ENCODE results near the gene PTPRM. TPM values are rescaled to one million over a fixed set of nuclear protein-coding genes. Genes with fewer than 3 reads are reported as not detected.

Gene PTPRM
- total and polyA plus RNA-seq, 2 of the 4 experiments (the other 2 are of a cell fraction) = 28.3 to 51.2 TPM

GRCh38 chr18:7696780-7697179 lies 129.7 kb downstream of the PTPRM start:
- Histone ChIP-seq H3K14ac (replicated peaks; ENCODE audit: low read depth, low read length) (no peak overlapping the region), H4K91ac (ENCODE audit: insufficient read depth, low read depth, low read length) (no peak overlapping the region), H2BK15ac (ENCODE audit: low read depth, low read length) (no peak overlapping the region), H2AK9ac (replicated peaks; ENCODE audit: low read depth, low read length, poor library complexity) (no peak overlapping the region), H3K4me1 (ENCODE audit: control insufficient read depth, insufficient read depth, low read length) (peaks cover 2% of the 10 kb centered on the region; the same call in 1 of the 2 replicates), H3K36me3 (ENCODE audit: control insufficient read depth, insufficient read depth, low read length) (no peaks in the 10 kb centered on the region), H3K27me3 (ENCODE audit: control insufficient read depth, insufficient read depth, low read length) (no peaks in the 10 kb centered on the region), H2BK120ac (ENCODE audit: low read depth, low read length) (no peak overlapping the region), H3K9me1 (ENCODE audit: insufficient read depth, low read length) (peaks cover 4% of the 10 kb centered on the region; the same call in 1 of the 2 replicates), H3K23ac (ENCODE audit: low read depth, low read length) (no peak overlapping the region), H2AFZ (replicated peaks; ENCODE audit: low read length, poor library complexity) (no peak overlapping the region), H3K27ac (ENCODE audit: insufficient read depth, low read length) (no peak overlapping the region), H2AK5ac (ENCODE audit: low read depth, low read length) (no peak overlapping the region), H3K18ac (ENCODE audit: low read depth, low read length) (no peak overlapping the region), H2BK5ac (ENCODE audit: low read depth, low read length, poor library complexity, severe bottlenecking) (no peak overlapping the region), H3K4ac (ENCODE audit: low read depth, low read length) (no peak overlapping the region), H4K8ac (ENCODE audit: low read depth in 2 of 2, low read length in 2 of 2) (no peak overlapping the region), H3K79me1 (ENCODE audit: low read depth in 1 of 2, low read length in 2 of 2) (peaks cover 17 to 20% of the 10 kb centered on the region in 2 experiments), H3K9me3 (ENCODE audit: control insufficient read depth, insufficient read depth, low read length) (no peaks in the 10 kb centered on the region), H3K4me3 (ENCODE audit: insufficient read depth, low read depth, low read length) (no peak overlapping the region), H4K5ac (ENCODE audit: low read depth, low read length) (no peak overlapping the region), H4K20me1 (ENCODE audit: insufficient read depth, low read length) (0 out of 2 replicates have a peak, but pooled peaks cover 6% of the 10 kb centered on the region), H2BK20ac (ENCODE audit: low read depth, low read length) (no peak overlapping the region), H3K4me2 (ENCODE audit: low read depth, low read length) (no peak overlapping the region), H3K9ac (ENCODE audit: low read depth, low read length) (no peak overlapping the region), H3K56ac (ENCODE audit: extremely low read depth, insufficient read depth, low read length) (no peak overlapping the region)
- dilution Hi-C loops (cut with HindIII; ENCODE audit: low sequenced_read_pairs, unreplicated experiment) (no loop called here), intact Hi-C loops (cut with micrococcal nuclease) (no loop called here), in situ Hi-C loops (cut with MboI; ENCODE audit: low sequenced_read_pairs) (no loop called here)
- ATAC-seq (ENCODE audit: low read depth) = peak; percentile 75
- ChIA-PET CTCF (no interaction called here), POLR2A (ENCODE audit: unreplicated experiment) (no interaction called here)
- TF ChIP-seq RAD21 (IDR thresholded peaks at IDR 0.05; ENCODE audit: low read length) = no peak
- TF ChIP-seq FOS (IDR thresholded peaks at IDR 0.05; ENCODE audit: low read depth, low read length) = no peak
- no peak for TF ChIP-seq SMC3 (IDR thresholded peaks at IDR 0.05; ENCODE audit: low read depth, low read length)
- no peak for TF ChIP-seq MXI1 (IDR thresholded peaks at IDR 0.05; ENCODE audit: borderline replicate concordance, low read depth, low read length)
- no peak for TF ChIP-seq MAFK (IDR thresholded peaks at IDR 0.05; ENCODE audit: low read depth, low read length)
- TF ChIP-seq, protein P1, sequence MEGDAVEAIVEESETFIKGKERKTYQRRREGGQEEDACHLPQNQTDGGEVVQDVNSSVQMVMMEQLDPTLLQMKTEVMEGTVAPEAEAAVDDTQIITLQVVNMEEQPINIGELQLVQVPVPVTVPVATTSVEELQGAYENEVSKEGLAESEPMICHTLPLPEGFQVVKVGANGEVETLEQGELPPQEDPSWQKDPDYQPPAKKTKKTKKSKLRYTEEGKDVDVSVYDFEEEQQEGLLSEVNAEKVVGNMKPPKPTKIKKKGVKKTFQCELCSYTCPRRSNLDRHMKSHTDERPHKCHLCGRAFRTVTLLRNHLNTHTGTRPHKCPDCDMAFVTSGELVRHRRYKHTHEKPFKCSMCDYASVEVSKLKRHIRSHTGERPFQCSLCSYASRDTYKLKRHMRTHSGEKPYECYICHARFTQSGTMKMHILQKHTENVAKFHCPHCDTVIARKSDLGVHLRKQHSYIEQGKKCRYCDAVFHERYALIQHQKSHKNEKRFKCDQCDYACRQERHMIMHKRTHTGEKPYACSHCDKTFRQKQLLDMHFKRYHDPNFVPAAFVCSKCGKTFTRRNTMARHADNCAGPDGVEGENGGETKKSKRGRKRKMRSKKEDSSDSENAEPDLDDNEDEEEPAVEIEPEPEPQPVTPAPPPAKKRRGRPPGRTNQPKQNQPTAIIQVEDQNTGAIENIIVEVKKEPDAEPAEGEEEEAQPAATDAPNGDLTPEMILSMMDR (conservative IDR thresholded peaks at IDR 0.05; ENCODE audit: low read depth, low read length) = no peak
- TF ChIP-seq CEBPB (IDR thresholded peaks at IDR 0.05; ENCODE audit: low read depth, low read length) = no peak
- TF ChIP-seq RFX5 (IDR thresholded peaks at IDR 0.05; ENCODE audit: low read depth, low read length) = no peak
- TF ChIP-seq, protein P2, sequence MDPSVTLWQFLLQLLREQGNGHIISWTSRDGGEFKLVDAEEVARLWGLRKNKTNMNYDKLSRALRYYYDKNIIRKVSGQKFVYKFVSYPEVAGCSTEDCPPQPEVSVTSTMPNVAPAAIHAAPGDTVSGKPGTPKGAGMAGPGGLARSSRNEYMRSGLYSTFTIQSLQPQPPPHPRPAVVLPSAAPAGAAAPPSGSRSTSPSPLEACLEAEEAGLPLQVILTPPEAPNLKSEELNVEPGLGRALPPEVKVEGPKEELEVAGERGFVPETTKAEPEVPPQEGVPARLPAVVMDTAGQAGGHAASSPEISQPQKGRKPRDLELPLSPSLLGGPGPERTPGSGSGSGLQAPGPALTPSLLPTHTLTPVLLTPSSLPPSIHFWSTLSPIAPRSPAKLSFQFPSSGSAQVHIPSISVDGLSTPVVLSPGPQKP (IDR thresholded peaks at IDR 0.05; ENCODE audit: borderline replicate concordance, low read depth, low read length) = no peak
- TF ChIP-seq BHLHE40 (IDR thresholded peaks at IDR 0.05; ENCODE audit: low read depth, low read length) = no peak
- no peak for TF ChIP-seq CHD1 (IDR thresholded peaks at IDR 0.05; ENCODE audit: low read depth, low read length)
- TF ChIP-seq, protein P3, sequence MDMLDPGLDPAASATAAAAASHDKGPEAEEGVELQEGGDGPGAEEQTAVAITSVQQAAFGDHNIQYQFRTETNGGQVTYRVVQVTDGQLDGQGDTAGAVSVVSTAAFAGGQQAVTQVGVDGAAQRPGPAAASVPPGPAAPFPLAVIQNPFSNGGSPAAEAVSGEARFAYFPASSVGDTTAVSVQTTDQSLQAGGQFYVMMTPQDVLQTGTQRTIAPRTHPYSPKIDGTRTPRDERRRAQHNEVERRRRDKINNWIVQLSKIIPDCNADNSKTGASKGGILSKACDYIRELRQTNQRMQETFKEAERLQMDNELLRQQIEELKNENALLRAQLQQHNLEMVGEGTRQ (IDR thresholded peaks at IDR 0.05; ENCODE audit: low read depth, low read length) = no peak
- TF ChIP-seq RCOR1 (IDR thresholded peaks at IDR 0.05; ENCODE audit: insufficient replicate concordance, low read length) = no peak
- no peak for TF ChIP-seq NFE2L2 (IDR thresholded peaks at IDR 0.05; ENCODE audit: low read depth, low read length)
- WGBS, 2 experiments (ENCODE audit: extremely low coverage in 2 of 2, insufficient read length in 1 of 2) = no CpG with 5 or more reads among the region's 3 CpGs
- BruUV-seq (replicated peaks) = no TSS peak
- DNase-seq = peak; percentile 13
